ENCODE results near the gene SNRK.

The SNRK gene

DNA sequence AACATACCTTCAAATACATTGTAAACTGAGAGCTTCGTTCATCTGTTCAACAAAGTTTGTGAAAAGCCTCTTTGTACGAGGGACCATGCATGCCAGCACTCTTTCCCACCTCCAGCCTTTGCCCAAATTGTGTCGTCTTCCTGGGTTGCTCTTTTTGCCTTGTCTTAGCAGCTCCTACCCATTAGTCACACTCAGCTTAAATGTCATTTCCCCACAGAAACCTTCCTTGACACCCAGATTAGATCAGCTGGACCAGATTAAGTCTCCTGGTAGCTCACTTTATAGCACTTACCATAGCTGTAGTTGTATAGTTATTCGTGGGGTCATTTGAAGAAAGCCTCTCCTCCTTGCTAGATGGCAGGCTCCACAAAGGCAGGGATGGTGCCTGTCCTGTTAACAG lies 24.1 kb upstream of the SNRK start:
- no peak for DNase-seq
- no peak overlapping the region for H3K27ac ChIP-seq
- H3K4me3 ChIP-seq (ENCODE audit: low read depth, low read length), result no peak overlapping the region
- TF ChIP-seq, protein P1, sequence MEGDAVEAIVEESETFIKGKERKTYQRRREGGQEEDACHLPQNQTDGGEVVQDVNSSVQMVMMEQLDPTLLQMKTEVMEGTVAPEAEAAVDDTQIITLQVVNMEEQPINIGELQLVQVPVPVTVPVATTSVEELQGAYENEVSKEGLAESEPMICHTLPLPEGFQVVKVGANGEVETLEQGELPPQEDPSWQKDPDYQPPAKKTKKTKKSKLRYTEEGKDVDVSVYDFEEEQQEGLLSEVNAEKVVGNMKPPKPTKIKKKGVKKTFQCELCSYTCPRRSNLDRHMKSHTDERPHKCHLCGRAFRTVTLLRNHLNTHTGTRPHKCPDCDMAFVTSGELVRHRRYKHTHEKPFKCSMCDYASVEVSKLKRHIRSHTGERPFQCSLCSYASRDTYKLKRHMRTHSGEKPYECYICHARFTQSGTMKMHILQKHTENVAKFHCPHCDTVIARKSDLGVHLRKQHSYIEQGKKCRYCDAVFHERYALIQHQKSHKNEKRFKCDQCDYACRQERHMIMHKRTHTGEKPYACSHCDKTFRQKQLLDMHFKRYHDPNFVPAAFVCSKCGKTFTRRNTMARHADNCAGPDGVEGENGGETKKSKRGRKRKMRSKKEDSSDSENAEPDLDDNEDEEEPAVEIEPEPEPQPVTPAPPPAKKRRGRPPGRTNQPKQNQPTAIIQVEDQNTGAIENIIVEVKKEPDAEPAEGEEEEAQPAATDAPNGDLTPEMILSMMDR (IDR thresholded peaks at IDR 0.05; ENCODE audit: low read depth, low read length, missing control alignments), result no peak
- H3K36me3 ChIP-seq (replicated peaks), result no peaks in the 10 kb centered on the region
- no peaks in the 10 kb centered on the region for H3K27me3 ChIP-seq (replicated peaks)
- in situ Hi-C loops (cut with HindIII; ENCODE audit: low pct_ligation_motif_present, low sequenced_read_pairs), result no loop called here

DNA sequence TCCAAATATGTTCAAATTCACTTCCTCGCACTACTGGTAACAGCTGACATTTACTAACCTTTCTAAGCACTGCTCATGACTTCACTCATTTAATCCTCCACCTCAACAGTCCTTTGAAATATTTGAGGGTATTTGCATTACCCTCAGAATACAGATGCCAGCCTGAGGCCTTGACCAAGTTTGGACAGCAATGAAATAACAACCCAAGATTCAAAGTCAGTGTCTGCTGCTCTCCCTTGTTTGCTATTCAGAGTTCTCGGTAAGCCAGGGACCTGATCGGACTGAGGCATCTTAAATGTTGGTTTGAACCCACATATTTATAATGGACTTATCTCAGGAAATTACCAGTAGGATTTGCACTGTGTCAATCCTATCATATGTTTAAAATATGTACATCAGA lies 19.9 kb upstream of the SNRK start:
- TF ChIP-seq, protein P1 (IDR thresholded peaks at IDR 0.05; ENCODE audit: low read depth, low read length, missing control alignments), result no peak
- H3K27ac ChIP-seq, result no peak overlapping the region
- DNase-seq, result no peak
- in situ Hi-C loops (cut with HindIII; ENCODE audit: low pct_ligation_motif_present, low sequenced_read_pairs), result no loop called here
- H3K4me3 ChIP-seq (ENCODE audit: low read depth, low read length), result no peak overlapping the region
- no peaks in the 10 kb centered on the region for H3K27me3 ChIP-seq (replicated peaks)
- no peaks in the 10 kb centered on the region for H3K36me3 ChIP-seq (replicated peaks)

DNA sequence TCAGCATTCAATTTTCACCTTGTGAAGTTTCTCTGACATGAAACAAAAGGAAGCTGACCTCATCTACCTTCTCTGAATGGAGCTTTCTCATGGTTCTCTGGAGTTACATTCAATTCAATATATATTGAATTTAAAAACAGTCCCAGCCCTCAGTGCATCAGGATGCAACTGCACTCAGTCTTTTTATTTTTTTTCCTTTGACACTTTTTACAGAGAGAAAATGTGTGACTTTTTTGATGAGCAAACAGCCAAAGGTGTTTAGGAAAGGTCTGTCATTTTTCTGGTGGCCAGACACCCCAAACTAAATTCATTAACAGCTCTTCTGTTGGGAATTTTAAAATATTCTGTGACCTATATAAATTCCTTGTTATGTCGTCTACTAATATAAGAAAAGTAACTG lies 19.3 kb upstream of the SNRK start:
- DNase-seq, result no peak
- in situ Hi-C loops (cut with HindIII; ENCODE audit: low pct_ligation_motif_present, low sequenced_read_pairs), result no loop called here
- TF ChIP-seq, protein P1 (IDR thresholded peaks at IDR 0.05; ENCODE audit: low read depth, low read length, missing control alignments), result no peak

DNA sequence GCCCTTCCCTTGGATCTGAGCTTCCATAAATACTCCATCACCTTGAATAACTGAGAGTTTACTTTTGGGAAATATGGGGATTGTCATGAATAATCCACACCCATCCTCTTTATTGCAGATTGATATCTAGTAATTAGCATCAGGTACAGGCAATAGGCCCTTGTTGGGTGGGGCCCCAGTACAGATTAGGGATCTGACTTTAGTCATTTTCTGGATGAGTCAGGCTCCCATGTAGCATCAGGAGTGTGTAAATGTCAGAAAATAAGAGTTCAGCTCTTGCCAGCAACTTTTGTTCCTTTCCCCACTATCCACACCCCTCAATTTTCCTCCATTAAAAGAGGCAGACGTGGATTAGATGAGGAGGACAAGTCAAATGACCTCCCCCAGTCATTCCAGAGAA lies 17.7 kb upstream of the SNRK start:
- Histone ChIP-seq H3K27ac (no peak overlapping the region), H3K36me3 (replicated peaks) (no peaks in the 10 kb centered on the region), H3K27me3 (replicated peaks) (no peaks in the 10 kb centered on the region), H3K4me3 (ENCODE audit: low read depth, low read length) (no peak overlapping the region)
- no peak for DNase-seq
- in situ Hi-C loops (cut with HindIII; ENCODE audit: low pct_ligation_motif_present, low sequenced_read_pairs), result no loop called here
- TF ChIP-seq, protein P1 (IDR thresholded peaks at IDR 0.05; ENCODE audit: low read depth, low read length, missing control alignments), result no peak

More for the DNA sequence above, 19.3 kb upstream of the SNRK start:
- Histone ChIP-seq H3K27me3 (replicated peaks) (no peaks in the 10 kb centered on the region), H3K27ac (no peak overlapping the region), H3K36me3 (replicated peaks) (no peaks in the 10 kb centered on the region), H3K4me3 (ENCODE audit: low read depth, low read length) (no peak overlapping the region)

DNA sequence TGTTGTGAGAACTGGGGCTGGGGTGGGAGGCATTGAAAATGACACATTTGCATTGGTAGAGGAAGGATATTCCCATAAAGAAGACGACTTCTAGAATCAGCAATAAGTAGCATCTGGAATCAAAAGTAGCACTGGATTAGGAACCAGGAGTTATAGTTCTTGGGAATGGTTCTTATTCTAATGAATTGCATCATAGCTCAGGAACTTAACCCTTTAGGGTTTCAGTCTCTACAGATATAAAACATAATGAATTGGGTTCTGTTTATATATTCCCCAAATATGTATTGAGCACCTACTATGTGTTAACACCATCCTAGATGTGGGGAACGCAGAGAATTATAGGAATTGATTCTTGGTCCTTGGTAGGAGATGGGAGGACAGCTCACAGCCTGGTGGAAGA lies 16.3 kb upstream of the SNRK start:
- no peaks in the 10 kb centered on the region for H3K36me3 ChIP-seq (replicated peaks)
- in situ Hi-C loops (cut with HindIII; ENCODE audit: low pct_ligation_motif_present, low sequenced_read_pairs), result no loop called here
- no peak overlapping the region for H3K27ac ChIP-seq
- TF ChIP-seq, protein P1 (IDR thresholded peaks at IDR 0.05; ENCODE audit: low read depth, low read length, missing control alignments), result no peak
- no peak for DNase-seq
- H3K27me3 ChIP-seq (replicated peaks), result no peaks in the 10 kb centered on the region
- no peak overlapping the region for H3K4me3 ChIP-seq (ENCODE audit: low read depth, low read length)

DNA sequence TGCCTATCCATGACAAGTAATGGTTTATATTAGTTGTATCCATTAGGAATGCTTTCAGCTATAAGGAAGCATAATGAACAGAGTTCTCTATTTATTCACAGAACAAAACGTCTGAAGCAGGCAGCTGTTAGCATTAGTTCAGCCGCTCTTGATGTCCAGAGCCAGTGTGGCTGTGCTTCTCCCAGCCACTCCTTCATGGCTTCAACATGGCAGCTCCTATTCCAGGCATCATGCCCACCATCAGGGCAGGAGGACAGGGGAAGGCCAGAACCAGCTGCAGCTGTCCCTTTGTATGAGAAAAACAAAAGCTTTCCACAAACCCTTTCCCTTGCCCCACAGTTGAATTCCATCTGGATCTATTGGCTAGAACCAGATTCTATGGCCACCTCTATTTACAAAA lies 12.9 kb upstream of the SNRK start:
- no peak overlapping the region for H3K4me3 ChIP-seq (ENCODE audit: low read depth, low read length)
- TF ChIP-seq, protein P1 (IDR thresholded peaks at IDR 0.05; ENCODE audit: low read depth, low read length, missing control alignments), result no peak
- in situ Hi-C loops (cut with HindIII; ENCODE audit: low pct_ligation_motif_present, low sequenced_read_pairs), result no loop called here
- no peaks in the 10 kb centered on the region for H3K36me3 ChIP-seq (replicated peaks)
- H3K27ac ChIP-seq, result no peak overlapping the region
- H3K27me3 ChIP-seq (replicated peaks), result no peaks in the 10 kb centered on the region
- DNase-seq, result no peak
